WI38 (cell line): ENCODE data around the gene SAXO1.

ENCODE experiments used
- H3K4me3 ChIP-seq: 2 replicates; pipeline ENCODE4 v1.5.1; 2011; ENCODE audit warnings: low read depth, mild to moderate bottlenecking, control low read depth, low read length
- TF ChIP-seq, protein P1 (sequence below): IDR thresholded peaks from 2 replicates; pipeline ENCODE4 v1.5.1; 2012; ENCODE audit warnings: low read depth, mild to moderate bottlenecking, control low read depth, low read length

Gene SAXO1

GRCh38 chr9:18988003-18988402, 45.0 kb downstream of the SAXO1 start:
- no peak overlapping the region for H3K4me3 ChIP-seq
- TF ChIP-seq, protein P1, sequence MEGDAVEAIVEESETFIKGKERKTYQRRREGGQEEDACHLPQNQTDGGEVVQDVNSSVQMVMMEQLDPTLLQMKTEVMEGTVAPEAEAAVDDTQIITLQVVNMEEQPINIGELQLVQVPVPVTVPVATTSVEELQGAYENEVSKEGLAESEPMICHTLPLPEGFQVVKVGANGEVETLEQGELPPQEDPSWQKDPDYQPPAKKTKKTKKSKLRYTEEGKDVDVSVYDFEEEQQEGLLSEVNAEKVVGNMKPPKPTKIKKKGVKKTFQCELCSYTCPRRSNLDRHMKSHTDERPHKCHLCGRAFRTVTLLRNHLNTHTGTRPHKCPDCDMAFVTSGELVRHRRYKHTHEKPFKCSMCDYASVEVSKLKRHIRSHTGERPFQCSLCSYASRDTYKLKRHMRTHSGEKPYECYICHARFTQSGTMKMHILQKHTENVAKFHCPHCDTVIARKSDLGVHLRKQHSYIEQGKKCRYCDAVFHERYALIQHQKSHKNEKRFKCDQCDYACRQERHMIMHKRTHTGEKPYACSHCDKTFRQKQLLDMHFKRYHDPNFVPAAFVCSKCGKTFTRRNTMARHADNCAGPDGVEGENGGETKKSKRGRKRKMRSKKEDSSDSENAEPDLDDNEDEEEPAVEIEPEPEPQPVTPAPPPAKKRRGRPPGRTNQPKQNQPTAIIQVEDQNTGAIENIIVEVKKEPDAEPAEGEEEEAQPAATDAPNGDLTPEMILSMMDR = no peak

DNA sequence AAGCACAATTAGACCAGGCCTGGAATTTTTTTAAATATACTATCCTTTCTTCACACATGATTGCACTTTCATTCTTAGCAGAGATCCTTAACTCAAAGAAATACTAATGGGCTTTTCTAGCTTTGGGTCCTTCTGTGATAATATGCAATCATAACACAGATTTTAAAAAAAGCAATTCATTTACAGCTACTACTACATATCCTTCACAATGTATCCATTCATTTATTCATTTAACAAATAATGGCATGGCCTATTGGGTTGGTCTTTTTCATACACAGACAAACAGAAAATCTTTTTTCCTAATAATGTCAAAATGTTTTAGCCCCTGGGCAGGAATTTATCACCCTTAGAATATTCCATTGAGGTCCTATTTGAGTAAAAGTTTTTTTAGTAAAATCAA, 47.0 kb downstream of the SAXO1 start:
- TF ChIP-seq, protein P1 = no peak
- no peak overlapping the region for H3K4me3 ChIP-seq

- no peak overlapping the region for H3K4me3 ChIP-seq
- TF ChIP-seq, protein P1 = no peak
These were observed 47.5 kb downstream of the SAXO1 start for GRCh38 chr9:18985464-18985951.

DNA sequence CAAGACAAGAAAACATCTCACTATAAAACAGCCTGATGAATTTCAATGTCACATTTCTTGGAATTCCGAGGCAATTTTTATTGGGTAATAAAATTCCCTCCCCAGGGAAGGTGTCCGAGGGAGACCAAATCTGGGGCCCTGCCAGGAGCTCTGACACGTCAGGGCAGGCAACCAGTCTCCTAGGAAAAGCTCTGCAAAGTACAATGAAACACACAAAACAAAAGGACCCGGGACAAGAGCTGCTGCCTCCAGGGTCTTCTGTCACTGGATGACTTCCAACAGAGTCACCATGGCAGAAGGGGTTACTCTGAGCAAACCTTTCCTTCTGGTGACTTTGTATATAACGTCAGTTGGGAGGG, 50.8 kb downstream of the SAXO1 start:
- H3K4me3 ChIP-seq = no peak overlapping the region

DNA sequence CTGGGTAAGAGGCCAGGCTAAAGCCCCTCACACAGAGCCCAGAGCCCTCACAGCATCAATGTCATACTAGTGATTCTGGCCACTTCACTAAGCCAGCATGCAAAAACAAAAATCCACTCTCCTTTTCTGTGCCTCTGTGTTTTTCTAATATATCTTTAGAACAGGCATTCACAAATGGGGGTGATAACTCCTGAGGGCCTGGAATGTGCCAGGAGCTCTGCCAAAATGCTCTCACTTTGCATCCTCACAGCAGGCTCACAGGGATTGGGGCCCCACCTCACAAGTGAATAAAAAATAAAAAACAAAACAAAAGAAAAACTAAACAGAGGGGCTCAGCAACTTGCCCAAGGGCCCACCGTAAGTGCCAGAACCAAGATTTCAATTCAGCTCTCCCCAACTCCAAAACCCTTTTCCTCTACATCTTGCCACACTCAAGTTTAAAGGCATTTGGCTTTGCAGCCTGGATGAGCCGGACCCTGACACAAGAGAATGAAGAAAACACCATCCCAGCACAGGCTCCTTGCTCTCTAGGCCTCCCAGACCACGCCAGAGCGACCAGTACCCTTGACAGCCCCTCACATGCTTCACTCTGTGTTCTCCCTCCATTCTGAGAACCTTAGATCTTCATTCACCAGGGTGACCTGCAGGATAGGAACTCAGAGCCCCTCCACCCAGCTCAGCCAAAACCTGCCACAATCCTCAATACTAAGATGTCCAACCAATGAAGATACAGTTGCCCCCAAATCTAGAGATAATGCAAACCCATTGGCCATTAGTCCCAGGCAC, 51.3 kb downstream of the SAXO1 start:
- TF ChIP-seq, protein P1 = no peak
- H3K4me3 ChIP-seq = no peak overlapping the region

More for the DNA sequence above, 50.8 kb downstream of the SAXO1 start:
- TF ChIP-seq, protein P1 = no peak

DNA sequence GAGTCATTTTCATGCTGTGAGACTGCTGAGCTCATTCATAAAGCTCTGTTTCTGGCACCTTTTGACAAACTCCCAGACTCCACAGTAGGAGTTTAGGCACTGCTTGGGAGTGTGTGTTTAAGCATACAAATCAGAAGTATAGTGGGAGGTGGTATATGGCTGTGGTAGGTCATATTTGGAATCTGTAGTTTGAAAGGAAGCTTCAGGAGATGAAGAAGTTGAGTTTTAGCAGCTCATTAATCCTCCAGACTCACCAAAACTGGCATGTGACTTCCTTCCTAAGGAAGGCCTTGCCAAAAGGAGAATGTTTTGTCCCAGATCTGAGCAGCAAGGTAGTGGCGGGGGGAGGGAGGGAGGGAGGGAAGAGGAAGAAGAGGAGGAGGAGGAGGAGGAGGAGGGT, 52.8 kb downstream of the SAXO1 start:
- no peak overlapping the region for H3K4me3 ChIP-seq
- TF ChIP-seq, protein P1 = no peak

GRCh38 chr9:18979367-18979766, 53.6 kb downstream of the SAXO1 start:
- TF ChIP-seq, protein P1 = no peak
- no peak overlapping the region for H3K4me3 ChIP-seq
